Upper lobe of left lung (tissue), 6 donors: ENCODE measurements around the gene EDC3. TPM values are rescaled to one million over a fixed set of nuclear protein-coding genes. Genes with fewer than 3 reads are reported as not detected.
"Not testable (repeated sequence)": the region's sequence is repeated elsewhere in the genome, so short reads cannot be mapped to it uniquely, and the experiment has no call there.

Experiments
- ATAC-seq, 2 donors: fragments of 200-7000 bp; cut with Tn5 transposase; one replicate each; pipeline ENCODE4 v1.9.1; 2022; ENCODE audit warnings: mild to moderate bottlenecking in 2 of 2, moderate library complexity in 2 of 2; ENCODE audit not compliant: low FRiP score in 2 of 2
- DNase-seq, 2 donors: peaks; one replicate each; pipeline ENCODE4 v3.0.0-alpha.2; 2019 to 2020
- H3K27ac ChIP-seq, 4 donors: fragments of 200-600 bp; sonication (generic); one replicate each; pipeline ENCODE4 v1.5.1; 2016 to 2019
- H3K27me3 ChIP-seq, 4 donors: fragments of 200-600 bp; sonication (generic); one replicate each; pipeline ENCODE4 v1.5.1; 2017 to 2019
- H3K36me3 ChIP-seq, 4 donors: fragments of 200-600 bp; sonication (generic); one replicate each; pipeline ENCODE4 v1.5.1; 2016 to 2019
- H3K4me1 ChIP-seq, 4 donors: fragments of 200-600 bp; sonication (generic); one replicate each; pipeline ENCODE4 v1.5.1; 2018 to 2019
- H3K4me3 ChIP-seq, 4 donors: fragments of 200-600 bp; sonication (generic); one replicate each; pipeline ENCODE4 v1.5.1; 2017 to 2019; ENCODE audit warnings: mild to moderate bottlenecking in 2 of 4, moderate library complexity in 1 of 4
- H3K9me3 ChIP-seq, 4 donors: fragments of 200-600 bp; sonication (generic); one replicate each; pipeline ENCODE4 v1.5.1; 2018 to 2019
- EP300 ChIP-seq, 4 donors: sonication (generic); formaldehyde crosslinking; IDR thresholded peaks; one replicate each; pipeline ENCODE4 v1.5.1; 2017; ENCODE audit warnings: antibody characterized with exemption in 4 of 4, control low read depth in 2 of 4
- POLR2A ChIP-seq, 4 donors: fragments of 450-650 bp; IDR thresholded peaks; one replicate each; pipeline ENCODE4 v1.5.1; 2016 to 2017; ENCODE audit warnings: antibody characterized with exemption in 4 of 4, mild to moderate bottlenecking in 2 of 4
- POLR2AphosphoS5 ChIP-seq, 2 donors: sonication (generic); formaldehyde crosslinking; IDR thresholded peaks; one replicate each; pipeline ENCODE4 v1.5.1; 2017; ENCODE audit warnings: antibody characterized with exemption in 2 of 2
- WGBS, 2 donors: methylation state at CpG; one replicate each; pipeline ENCODE4 v1.1.5; 2017 to 2018; 5-methylcytosine and 5-hydroxymethylcytosine counted together
- total RNA-seq, 6 donors: library from RNA; depleted of rRNA in 4 of 6; stranded (reverse); fragments of >200 nt in 4 of 6; gene quantifications; one replicate each; pipeline versions ENCODE4 v1.1.0 to v1.2.1, GENCODE V29; 2016 to 2021
- TF ChIP-seq, protein P1 (sequence below), 6 experiments: fragments of 450-650 bp in 4 of 6; fragments of 200-600 bp in 2 of 6; sonication (generic) in 2 of 6; IDR thresholded peaks; one replicate each; pipeline ENCODE4 v1.5.1; 2016 to 2019; ENCODE audit warnings: antibody characterized with exemption in 6 of 6
- donor health status: DM: no; HTN: no; CAD: no; lungs with moderate emphysema.
- donor health status: DM: no; HTN: yes; CAD: no; lungs with severe emphysema.

Gene EDC3, protein sequence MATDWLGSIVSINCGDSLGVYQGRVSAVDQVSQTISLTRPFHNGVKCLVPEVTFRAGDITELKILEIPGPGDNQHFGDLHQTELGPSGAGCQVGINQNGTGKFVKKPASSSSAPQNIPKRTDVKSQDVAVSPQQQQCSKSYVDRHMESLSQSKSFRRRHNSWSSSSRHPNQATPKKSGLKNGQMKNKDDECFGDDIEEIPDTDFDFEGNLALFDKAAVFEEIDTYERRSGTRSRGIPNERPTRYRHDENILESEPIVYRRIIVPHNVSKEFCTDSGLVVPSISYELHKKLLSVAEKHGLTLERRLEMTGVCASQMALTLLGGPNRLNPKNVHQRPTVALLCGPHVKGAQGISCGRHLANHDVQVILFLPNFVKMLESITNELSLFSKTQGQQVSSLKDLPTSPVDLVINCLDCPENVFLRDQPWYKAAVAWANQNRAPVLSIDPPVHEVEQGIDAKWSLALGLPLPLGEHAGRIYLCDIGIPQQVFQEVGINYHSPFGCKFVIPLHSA
- 10 to 100 TPM; 16.7 to 43.0 (median 27.7) TPM for total RNA-seq

DNA sequence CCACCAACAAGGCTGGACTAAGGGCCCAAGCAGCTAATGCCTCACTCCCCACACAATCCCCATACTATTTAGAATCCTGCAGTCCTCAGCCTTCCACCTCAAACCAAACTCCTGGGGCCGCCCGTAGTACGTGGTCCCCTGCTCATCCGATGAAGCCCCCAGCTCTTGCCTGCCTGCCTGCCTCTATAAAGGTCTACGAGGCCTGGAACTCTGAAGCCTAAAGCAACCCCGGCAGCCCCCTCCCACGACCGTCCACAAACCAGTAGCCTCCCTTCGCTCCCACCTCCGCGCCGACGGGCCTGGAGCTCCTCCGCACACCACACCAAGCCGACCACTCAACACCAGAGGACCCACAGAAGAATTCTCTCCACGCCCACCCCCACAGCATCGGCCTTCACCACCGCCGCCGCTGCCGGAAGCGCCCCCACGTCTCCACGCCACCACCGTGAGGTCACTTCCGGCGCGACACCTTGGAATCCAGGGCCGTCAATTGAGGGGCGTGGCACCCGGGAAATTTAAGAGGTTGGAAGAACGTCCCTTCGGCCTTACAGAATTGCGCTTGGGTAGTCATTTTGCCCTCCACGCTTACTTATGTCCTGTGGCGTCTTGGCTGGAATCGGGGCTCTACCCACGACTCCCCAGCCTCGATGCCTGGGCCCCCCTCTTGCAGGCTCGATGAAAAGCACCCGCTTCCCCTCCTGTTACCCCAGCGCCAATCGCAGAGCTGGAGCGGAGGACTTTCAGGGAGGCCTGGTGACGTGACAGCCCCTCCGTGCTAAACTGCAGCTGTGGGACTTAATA is at the start of gene EDC3:
Gene EDC3 (minus strand): TSS at position 428 of the 801 bp plus-strand sequence. CDS start 20,900 bp downstream, outside the sequence.
- Histone ChIP-seq H3K27ac (peak within 1 kb of the TSS; percentile 79 to 87 (median 83)), H3K36me3 (no peaks in the 10 kb centered on the region), H3K4me3 (peak within 1 kb of the TSS; percentile 52 to 93 (median 71)), H3K9me3 (no peaks in the 10 kb centered on the region), H3K4me1 (peaks cover 11 to 34% (median 13%) of the 10 kb centered on the region in 4 donors), H3K27me3 (no peaks in the 10 kb centered on the region)
- DNase-seq (peak; percentile 86 to 91), ATAC-seq (peak; percentile 92 to 98)
- peak; percentile 85 to 94 for TF ChIP-seq POLR2AphosphoS5 (IDR thresholded peaks at IDR 0.05)
- peak in 2 of 4 donors; percentile 30 to 56 for TF ChIP-seq POLR2A (IDR thresholded peaks at IDR 0.05)
- TF ChIP-seq, protein P1, sequence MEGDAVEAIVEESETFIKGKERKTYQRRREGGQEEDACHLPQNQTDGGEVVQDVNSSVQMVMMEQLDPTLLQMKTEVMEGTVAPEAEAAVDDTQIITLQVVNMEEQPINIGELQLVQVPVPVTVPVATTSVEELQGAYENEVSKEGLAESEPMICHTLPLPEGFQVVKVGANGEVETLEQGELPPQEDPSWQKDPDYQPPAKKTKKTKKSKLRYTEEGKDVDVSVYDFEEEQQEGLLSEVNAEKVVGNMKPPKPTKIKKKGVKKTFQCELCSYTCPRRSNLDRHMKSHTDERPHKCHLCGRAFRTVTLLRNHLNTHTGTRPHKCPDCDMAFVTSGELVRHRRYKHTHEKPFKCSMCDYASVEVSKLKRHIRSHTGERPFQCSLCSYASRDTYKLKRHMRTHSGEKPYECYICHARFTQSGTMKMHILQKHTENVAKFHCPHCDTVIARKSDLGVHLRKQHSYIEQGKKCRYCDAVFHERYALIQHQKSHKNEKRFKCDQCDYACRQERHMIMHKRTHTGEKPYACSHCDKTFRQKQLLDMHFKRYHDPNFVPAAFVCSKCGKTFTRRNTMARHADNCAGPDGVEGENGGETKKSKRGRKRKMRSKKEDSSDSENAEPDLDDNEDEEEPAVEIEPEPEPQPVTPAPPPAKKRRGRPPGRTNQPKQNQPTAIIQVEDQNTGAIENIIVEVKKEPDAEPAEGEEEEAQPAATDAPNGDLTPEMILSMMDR (IDR thresholded peaks at IDR 0.05) = peak in 2 of 6 experiments; percentile 12 to 27
- peak in 1 of 4 donors; percentile 18 for TF ChIP-seq EP300 (IDR thresholded peaks at IDR 0.05)
- WGBS, 2 donors = 0 to 2% methylated on average over 5 to 31 of the region's 46 CpGs

DNA sequence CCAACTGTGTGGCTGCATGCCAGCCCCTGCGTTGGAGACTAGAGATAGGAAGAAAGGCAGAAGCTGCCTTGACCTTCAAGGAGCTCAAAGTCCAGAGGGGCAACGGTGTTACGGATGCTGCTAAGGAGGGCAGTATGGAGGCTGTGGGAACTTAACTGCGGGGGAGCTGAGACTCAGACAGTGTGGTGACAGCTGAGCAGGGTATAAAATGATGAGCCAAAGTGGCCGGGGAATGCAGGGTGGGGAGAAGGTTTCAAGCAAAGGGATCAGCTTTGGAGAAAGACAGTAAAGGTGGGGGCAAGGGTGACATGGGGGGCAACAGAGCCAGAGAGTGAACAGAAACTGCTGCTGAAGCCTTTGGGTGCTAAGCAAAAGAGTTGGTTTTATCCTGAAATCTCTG is 46.6 kb upstream of the EDC3 start:
- no peak for TF ChIP-seq POLR2A (IDR thresholded peaks at IDR 0.05)
- TF ChIP-seq, protein P1 (IDR thresholded peaks at IDR 0.05) = no peak
- no peak for TF ChIP-seq EP300 (IDR thresholded peaks at IDR 0.05)
- TF ChIP-seq POLR2AphosphoS5 (IDR thresholded peaks at IDR 0.05) = no peak
- Histone ChIP-seq H3K27ac (no peak overlapping the region), H3K36me3 (no peaks in the 10 kb centered on the region), H3K4me3 (no peak overlapping the region), H3K4me1 (no peaks in the 10 kb centered on the region), H3K9me3 (peaks cover 0 to 5% (median 0%) of the 10 kb centered on the region in 4 donors), H3K27me3 (no peaks in the 10 kb centered on the region)
- 91 to 95% methylated on average over 5 of the region's 5 CpGs for WGBS, 2 donors
- ATAC-seq = no peak
- DNase-seq = no peak

DNA sequence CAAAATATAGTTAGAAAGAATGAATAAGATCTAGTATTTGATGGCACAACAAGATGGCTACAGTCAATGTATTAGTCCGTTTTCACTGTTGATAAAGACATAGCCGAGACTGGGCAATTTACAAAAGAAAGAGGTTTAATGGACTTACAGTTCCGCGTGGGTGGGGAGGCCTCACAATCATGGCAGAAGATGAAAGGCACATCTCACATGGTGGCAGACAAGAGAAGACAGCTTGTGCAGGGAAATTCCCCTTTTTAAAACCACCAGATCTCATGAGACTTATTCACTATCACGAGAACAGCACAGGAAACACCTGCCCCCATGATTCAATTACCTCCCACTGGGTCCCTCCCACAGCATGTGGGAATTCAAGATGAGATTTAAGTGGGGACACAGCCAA is 42.4 kb upstream of the EDC3 start:
- not testable (repeated sequence) for H3K4me3 ChIP-seq, H3K27me3 ChIP-seq, H3K27ac ChIP-seq, DNase-seq, H3K4me1 ChIP-seq, H3K9me3 ChIP-seq, ATAC-seq, H3K36me3 ChIP-seq
- WGBS, 2 donors = 57 to 62% methylated on average over 5 of the region's 5 CpGs

DNA sequence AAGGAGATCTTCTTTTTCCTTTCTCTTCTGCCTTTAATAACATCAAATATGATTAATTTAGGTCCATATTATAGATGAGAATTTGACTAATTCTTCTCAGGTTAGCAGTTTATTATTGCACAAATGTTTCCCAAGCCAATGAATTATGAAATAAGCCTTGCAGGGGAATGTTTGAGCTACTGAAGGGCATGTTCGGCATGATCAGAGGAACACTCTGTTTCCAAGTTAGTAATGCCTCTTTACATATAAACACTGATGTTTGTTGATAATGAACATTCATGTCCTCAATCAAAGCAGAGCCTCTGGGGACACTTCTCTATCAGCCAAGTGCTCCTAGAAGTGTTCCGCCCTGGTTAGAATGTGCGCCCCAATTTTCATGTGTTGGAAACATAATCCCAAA is 39.5 kb upstream of the EDC3 start:
- no peaks in the 10 kb centered on the region for H3K9me3 ChIP-seq
- H3K27ac ChIP-seq = peak overlapping the region in 1 of 4 donors; percentile 2
- H3K4me3 ChIP-seq = no peak overlapping the region
- TF ChIP-seq, protein P1 (IDR thresholded peaks at IDR 0.05) = no peak
- no peak for TF ChIP-seq POLR2AphosphoS5 (IDR thresholded peaks at IDR 0.05)
- no peak for TF ChIP-seq POLR2A (IDR thresholded peaks at IDR 0.05)
- no peak for DNase-seq
- WGBS, 2 donors = 67 to 71% methylated on average over 3 of the region's 3 CpGs
- ATAC-seq = no peak
- H3K36me3 ChIP-seq = no peaks in the 10 kb centered on the region
- H3K27me3 ChIP-seq = no peaks in the 10 kb centered on the region
- H3K4me1 ChIP-seq = no peaks in the 10 kb centered on the region

DNA sequence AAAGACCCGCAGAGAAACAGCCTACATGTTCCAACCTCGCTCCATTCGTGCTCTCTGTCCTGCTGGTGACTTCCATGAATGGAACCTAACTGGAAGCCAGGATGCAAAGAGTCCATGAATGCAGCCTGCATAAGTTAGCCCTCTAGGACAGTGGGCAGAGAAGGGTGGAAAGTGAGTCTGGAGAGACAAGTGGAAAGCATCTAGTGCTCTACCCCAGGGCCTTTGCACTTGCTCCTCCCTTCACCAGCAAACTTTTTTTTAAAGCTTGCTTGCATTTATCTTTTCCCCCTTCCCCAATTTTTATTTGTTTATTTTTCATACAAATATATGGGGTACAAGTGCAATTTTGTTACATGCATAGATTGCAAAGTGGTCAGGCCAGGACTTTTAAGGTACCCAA is 37.4 kb upstream of the EDC3 start:
- 89 to 94% methylated on average over 3 of the region's 3 CpGs for WGBS, 2 donors
- ATAC-seq (no peak), DNase-seq (no peak)
- no peaks in the 10 kb centered on the region for H3K36me3 ChIP-seq
- no peak overlapping the region for H3K4me3 ChIP-seq
- H3K4me1 ChIP-seq = no peaks in the 10 kb centered on the region
- no peaks in the 10 kb centered on the region for H3K9me3 ChIP-seq
- TF ChIP-seq EP300 (IDR thresholded peaks at IDR 0.05) (no peak), POLR2AphosphoS5 (IDR thresholded peaks at IDR 0.05) (no peak), POLR2A (IDR thresholded peaks at IDR 0.05) (no peak)
- TF ChIP-seq, protein P1 (IDR thresholded peaks at IDR 0.05) = no peak
- no peaks in the 10 kb centered on the region for H3K27me3 ChIP-seq
- no peak overlapping the region for H3K27ac ChIP-seq
